ENCODE data around the gene BIRC3. TPM values are rescaled to one million over a fixed set of nuclear protein-coding genes. Genes with fewer than 3 reads are reported as not detected.

BIRC3 gene
- total RNA-seq, 1 experiment from 2014 or later: 2.5 TPM

DNA sequence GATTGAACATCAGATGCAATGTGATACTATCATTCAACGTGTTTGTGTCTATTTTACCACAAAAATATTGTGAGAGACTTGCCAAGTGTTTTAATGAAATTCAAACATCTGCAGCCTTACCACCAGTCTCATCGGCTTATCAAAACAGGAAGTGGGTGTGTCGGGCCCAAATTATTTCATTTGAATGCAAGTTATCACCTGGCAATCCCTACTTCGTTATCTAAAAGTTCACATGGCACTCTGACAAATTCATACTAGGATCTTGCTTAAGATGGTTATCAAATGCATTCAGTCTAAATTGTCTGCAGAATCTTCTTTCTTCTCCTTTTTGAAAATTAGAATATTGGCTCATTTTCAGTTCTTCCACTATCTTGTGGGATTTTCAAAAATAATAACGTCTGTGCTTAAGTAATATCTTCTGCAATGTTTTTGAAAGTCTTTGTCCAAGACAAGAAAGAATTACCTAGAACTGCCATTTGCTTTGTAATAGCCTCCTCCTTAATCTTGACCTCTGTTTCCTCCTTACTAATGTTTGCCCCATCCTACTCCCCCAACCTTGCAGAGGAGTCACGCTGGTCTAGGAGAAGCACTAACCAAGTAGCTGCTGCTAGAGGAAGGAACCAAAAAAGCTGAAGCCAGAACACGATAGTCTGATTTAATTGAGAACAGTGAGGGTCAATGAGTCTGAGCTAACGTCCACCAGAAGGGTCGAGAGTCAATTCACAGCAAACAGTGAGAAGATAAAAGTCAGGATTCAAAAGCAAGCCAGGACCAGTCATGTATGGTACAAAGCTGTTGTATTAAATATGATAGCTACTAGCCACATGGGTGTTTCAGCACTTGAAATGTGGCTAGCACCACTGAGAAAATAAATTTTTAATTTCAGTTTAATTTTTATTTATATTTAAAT lies 10.2 kb upstream of the BIRC3 start:
- no peak overlapping the region for H3K27ac ChIP-seq (ENCODE audit: low read depth, low read length, poor library complexity, severe bottlenecking)
- no peak for TF ChIP-seq EZH2 (IDR thresholded peaks at IDR 0.05; ENCODE audit: borderline replicate concordance, low read depth, low read length, poor library complexity, severe bottlenecking)
- TF ChIP-seq, protein P1, sequence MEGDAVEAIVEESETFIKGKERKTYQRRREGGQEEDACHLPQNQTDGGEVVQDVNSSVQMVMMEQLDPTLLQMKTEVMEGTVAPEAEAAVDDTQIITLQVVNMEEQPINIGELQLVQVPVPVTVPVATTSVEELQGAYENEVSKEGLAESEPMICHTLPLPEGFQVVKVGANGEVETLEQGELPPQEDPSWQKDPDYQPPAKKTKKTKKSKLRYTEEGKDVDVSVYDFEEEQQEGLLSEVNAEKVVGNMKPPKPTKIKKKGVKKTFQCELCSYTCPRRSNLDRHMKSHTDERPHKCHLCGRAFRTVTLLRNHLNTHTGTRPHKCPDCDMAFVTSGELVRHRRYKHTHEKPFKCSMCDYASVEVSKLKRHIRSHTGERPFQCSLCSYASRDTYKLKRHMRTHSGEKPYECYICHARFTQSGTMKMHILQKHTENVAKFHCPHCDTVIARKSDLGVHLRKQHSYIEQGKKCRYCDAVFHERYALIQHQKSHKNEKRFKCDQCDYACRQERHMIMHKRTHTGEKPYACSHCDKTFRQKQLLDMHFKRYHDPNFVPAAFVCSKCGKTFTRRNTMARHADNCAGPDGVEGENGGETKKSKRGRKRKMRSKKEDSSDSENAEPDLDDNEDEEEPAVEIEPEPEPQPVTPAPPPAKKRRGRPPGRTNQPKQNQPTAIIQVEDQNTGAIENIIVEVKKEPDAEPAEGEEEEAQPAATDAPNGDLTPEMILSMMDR (conservative IDR thresholded peaks at IDR 0.05; ENCODE audit: low read depth, low read length): no peak
- BruUV-seq (replicated peaks): no TSS peak
- no peaks in the 10 kb centered on the region for H3K36me3 ChIP-seq (ENCODE audit: insufficient read depth, low read length, poor library complexity, severe bottlenecking)
- peaks cover 16% of the 10 kb centered on the region for H3K4me1 ChIP-seq (ENCODE audit: insufficient read depth, low read length, poor library complexity, severe bottlenecking)
- peak; percentile 43 for DNase-seq (ENCODE audit: low spot score)
- ChIA-PET CTCF (no interaction called here), POLR2A (ENCODE audit: low non-redundant PET) (no interaction called here)
- intact Hi-C loops (cut with micrococcal nuclease; ENCODE audit: unreplicated experiment): no loop called here
- no peaks in the 10 kb centered on the region for H3K27me3 ChIP-seq (replicated peaks; ENCODE audit: insufficient read depth, low read depth, low read length, poor library complexity)
- H3K9me3 ChIP-seq (ENCODE audit: low read depth, low read length, poor library complexity, severe bottlenecking): no peaks in the 10 kb centered on the region
- H3K4me3 ChIP-seq (ENCODE audit: low read depth, low read length, poor library complexity, severe bottlenecking): no peak overlapping the region

DNA sequence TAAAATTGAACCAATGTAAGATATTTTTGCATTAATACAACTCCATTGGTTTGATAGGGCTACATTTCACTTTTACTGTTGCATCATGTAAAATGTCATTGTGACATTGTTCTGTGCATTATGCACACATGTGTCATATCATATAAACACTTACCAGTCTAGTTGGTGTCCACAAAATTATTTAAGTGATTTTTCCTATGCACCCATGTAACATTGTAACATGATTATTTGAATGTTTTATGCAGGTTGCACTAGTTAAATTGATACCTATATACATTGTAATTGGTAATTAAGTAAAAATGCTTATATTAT lies 9.6 kb upstream of the BIRC3 start:
- Histone ChIP-seq H3K36me3 (ENCODE audit: insufficient read depth, low read length, poor library complexity, severe bottlenecking) (no peaks in the 10 kb centered on the region), H3K27me3 (replicated peaks; ENCODE audit: insufficient read depth, low read depth, low read length, poor library complexity) (no peaks in the 10 kb centered on the region), H3K4me3 (ENCODE audit: low read depth, low read length, poor library complexity, severe bottlenecking) (no peak overlapping the region), H3K27ac (ENCODE audit: low read depth, low read length, poor library complexity, severe bottlenecking) (no peak overlapping the region), H3K4me1 (ENCODE audit: insufficient read depth, low read length, poor library complexity, severe bottlenecking) (peaks cover 16% of the 10 kb centered on the region), H3K9me3 (ENCODE audit: low read depth, low read length, poor library complexity, severe bottlenecking) (no peaks in the 10 kb centered on the region)
- POLR2A ChIA-PET (ENCODE audit: low non-redundant PET): no interaction called here
- CTCF ChIA-PET: no interaction called here
- intact Hi-C loops (cut with micrococcal nuclease; ENCODE audit: unreplicated experiment): no loop called here
- TF ChIP-seq EZH2 (IDR thresholded peaks at IDR 0.05; ENCODE audit: borderline replicate concordance, low read depth, low read length, poor library complexity, severe bottlenecking): no peak
- TF ChIP-seq, protein P1 (conservative IDR thresholded peaks at IDR 0.05; ENCODE audit: low read depth, low read length): no peak
- DNase-seq (ENCODE audit: low spot score): no peak
- BruUV-seq (replicated peaks): no TSS peak

DNA sequence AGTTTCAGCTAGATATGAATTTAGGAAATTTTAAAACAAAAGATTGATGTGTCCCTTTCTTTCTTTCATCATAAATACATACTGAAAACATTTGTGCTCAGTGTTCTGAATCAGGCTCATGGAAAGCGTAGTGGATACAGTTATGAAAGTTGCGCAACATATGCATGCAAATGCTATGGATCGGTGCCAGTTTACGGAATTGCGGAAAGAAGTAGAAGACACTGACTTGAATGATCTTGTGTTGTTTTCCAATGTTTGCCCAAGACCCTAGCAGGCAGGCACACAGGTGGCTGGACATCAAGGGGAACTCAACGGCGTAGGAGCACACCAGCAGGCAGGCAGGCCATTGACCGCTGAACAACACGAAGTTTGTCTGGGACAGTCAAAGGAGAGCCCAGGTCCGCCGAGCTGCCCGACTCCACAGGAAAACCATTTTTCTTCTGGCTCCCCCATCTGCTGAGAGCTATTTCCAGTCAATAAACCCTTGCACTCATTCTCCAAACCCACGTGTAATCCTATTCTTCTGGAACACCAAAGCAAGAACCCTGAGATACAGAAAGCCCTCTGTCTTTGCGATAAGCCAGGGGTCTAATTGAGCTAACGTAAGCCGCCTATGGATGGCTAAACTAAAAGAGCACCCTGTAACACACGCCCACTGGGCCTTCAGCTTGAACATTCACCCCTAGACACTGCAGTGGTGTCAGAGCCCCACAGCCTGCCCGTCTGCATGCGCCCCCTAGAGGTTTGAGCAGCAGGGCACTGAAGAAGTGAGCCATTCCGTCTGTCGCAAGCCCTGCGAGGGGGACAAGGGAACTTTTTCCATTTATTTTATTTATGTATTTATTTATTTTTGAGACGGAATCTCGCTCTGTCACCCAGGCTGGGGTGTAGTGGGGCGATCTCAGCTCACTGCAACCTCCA lies 7.4 kb upstream of the BIRC3 start:
- BruUV-seq (replicated peaks): no TSS peak
- H3K27me3 ChIP-seq (replicated peaks; ENCODE audit: insufficient read depth, low read depth, low read length, poor library complexity): no peaks in the 10 kb centered on the region

More for the DNA sequence above, 7.4 kb upstream of the BIRC3 start:
- no peak for TF ChIP-seq EZH2 (IDR thresholded peaks at IDR 0.05; ENCODE audit: borderline replicate concordance, low read depth, low read length, poor library complexity, severe bottlenecking)
- TF ChIP-seq, protein P1 (conservative IDR thresholded peaks at IDR 0.05; ENCODE audit: low read depth, low read length): peak; percentile 43
- Histone ChIP-seq H3K9me3 (ENCODE audit: low read depth, low read length, poor library complexity, severe bottlenecking) (no peaks in the 10 kb centered on the region), H3K36me3 (ENCODE audit: insufficient read depth, low read length, poor library complexity, severe bottlenecking) (no peaks in the 10 kb centered on the region), H3K4me1 (ENCODE audit: insufficient read depth, low read length, poor library complexity, severe bottlenecking) (peaks cover 23% of the 10 kb centered on the region), H3K27ac (ENCODE audit: low read depth, low read length, poor library complexity, severe bottlenecking) (no peak overlapping the region), H3K4me3 (ENCODE audit: low read depth, low read length, poor library complexity, severe bottlenecking) (no peak overlapping the region)
- peak; percentile 47 for DNase-seq (ENCODE audit: low spot score)
- ChIA-PET POLR2A (ENCODE audit: low non-redundant PET) (interaction anchor here (0.6 kb wide), 1 partner anchor 236 kb away, joined by 6 read pairs; no protein-coding TSS in a partner anchor), CTCF (no interaction called here)
- intact Hi-C loops (cut with micrococcal nuclease; ENCODE audit: unreplicated experiment): no loop called here
